Inflammatory macrophage (primary cell): ENCODE data around the gene CARS1.

Source experiments
- DNase-seq, 2 donors: peaks; one replicate each; pipeline ENCODE4 v3.0.0-alpha.2; 2020 to 2022

The CARS1 gene

DNA sequence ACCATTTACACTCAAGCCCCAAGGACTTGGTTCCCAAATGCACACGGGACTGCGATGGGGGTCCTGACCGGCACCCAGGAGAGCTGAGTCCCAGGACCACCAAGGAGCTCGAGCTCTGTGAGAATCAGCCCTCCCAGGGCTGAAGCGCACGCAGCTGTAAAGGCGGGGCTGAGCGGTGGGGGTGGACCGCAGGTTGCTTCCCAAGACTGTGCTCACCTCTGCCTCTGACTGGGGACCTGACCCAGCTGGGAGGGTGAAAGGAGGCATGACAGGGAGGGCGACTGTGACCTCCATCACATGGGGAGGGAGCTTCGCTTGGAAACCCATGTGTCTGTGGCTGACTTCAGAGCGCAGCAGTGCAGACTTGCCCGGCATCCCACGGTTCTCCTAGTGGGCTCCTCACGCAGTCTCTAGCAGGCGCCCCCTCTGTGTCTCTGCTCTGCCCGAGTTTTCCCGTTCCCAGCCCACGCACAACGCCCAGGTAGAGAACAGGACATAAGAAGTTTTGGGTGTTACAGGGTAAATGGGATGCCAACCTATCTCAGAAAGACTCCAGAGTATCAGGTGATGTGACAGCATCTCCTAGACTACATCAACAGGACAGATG lies 49.7 kb downstream of the CARS1 start:
- no peak for DNase-seq

DNA sequence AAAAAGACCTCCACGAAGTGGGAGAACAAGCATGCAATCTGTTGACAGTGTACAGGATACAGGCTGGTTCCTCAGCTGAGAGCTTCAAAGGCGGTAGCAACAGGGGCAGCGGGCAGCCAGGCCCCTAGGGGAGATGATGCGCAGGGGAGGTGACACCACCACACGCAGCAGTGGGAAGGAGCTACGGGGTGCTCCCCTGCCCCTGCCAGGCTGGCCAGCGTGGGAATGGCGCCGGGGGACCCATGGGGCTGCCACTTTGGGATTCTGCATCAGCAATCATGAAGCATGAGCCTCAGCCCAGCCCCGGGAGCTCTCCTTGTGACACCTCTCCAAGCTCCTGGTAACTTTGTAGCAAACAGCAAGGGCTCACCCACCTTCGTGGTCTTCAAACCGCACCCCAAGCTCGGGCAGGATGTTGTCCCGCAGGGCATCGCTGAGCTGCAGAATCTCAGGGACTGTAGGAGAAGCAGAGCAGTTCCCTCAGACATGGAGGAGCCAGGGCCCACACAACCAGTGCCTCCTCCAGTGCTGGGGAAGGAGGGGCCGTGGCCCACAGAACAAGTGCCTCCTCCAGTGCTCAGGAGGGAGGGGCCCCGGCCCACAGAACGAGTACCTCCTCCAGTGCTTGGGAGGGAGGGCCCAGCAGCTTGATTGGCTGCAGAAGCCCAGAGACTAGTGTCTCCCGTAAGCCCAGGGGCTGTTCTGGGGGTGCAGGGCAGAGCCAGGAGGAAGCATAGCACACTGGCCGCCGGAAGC lies 50.5 kb downstream of the CARS1 start:
- no peak for DNase-seq

DNA sequence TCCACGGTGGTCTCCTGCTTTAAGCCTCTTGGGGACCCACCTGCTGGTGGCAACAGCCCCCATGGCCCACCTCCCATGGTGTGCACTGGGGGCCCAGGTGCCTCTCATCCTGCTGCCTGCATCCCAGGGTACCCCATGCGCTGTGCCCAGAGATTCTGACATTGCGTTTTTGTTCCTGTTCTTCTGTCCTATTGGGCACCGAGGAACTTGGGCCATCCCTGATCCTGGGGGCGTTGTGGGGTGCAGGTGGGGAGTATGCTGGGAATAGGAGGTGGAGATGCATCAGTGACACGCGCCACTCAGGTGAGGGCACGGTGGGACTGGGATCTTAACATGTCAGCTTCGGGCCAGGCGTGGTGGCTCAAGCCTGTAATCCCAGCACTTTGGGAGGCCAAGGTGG lies 52.7 kb downstream of the CARS1 start:
- DNase-seq, result no peak

DNA sequence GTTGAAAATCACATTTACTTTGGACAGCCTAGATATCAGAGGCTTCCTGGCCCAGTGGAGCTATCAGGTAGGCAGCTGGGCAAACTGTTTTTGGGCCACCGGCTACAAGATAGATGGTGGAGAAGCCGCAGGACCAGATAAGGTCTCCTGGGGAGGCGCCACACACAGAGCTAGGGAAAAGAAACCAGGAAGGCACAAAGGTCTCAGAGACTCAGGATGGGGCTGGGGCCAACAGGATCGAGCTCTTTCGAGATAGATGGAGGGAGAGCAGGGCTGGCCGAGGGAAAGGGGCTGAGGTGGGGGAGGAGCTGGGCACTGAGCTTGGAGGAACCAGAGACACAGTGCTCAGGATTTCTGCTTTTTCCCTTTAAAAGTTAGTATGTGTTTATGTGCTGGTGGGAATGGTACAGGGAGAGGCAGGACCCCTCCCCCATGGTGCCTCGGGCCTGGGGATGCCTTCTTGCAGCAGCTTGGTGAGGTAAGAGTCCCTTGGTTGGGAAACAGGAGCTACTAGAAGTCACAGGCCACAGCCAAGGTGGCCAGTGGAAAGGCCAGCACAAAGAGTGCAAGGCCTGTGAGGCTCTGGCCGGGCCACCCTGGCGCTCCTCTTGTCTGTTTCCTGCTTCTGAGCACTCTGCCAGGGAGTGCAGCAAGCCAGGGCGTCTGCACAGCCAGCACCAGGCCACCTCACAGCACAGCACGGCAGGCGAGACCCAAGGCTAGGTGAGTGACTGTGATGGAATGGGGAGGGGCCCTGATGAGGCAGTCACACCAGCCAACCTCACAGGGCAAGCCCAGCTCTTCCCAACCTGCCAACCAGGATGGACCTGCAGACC lies 53.6 kb downstream of the CARS1 start:
- no peak for DNase-seq

DNA sequence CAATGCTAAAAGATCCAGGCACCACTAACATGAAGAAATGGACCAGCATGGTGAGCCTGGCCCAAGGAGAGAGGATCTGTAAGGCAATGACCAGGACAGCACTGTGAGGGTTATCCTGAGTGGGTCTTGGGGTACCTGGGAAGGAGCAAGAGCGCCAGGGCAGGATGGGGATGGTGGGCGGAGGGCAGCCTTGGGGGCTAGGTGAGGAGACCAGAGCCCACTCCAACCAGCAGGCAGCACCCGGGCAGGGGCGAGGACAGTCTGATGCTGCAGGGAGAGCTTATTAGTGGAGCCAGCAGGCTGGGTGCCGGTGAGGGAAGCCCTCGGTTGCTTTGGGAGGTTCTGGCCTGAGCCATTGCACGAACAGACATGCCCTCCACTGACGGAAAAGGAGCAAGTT lies 54.4 kb downstream of the CARS1 start:
- DNase-seq, result no peak

DNA sequence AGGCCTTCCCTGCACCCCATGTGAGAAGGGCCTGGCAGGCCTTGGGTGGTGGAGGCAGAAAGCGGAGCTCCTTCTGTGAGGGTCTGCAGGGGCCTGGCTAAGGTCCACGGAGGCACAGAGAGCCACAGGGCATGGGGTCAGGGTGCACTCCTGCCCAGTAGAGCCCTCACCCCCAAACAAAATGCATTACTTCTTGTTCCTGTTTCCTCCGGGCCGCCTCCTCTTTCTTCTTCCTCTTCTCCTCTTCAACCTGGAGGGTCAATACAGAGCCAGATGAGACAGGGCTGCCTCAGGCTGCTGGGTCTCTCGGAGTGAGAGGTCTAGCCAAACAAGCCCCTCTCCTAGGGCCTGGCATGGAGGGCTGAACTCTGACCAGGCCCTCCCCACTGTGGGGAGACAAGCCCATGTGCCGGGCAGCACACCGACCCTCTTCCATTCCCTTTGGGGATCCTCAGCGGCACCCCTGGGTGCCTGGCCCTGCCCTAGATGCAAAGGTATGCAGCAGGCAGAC lies 54.8 kb downstream of the CARS1 start:
- DNase-seq, result no peak

DNA sequence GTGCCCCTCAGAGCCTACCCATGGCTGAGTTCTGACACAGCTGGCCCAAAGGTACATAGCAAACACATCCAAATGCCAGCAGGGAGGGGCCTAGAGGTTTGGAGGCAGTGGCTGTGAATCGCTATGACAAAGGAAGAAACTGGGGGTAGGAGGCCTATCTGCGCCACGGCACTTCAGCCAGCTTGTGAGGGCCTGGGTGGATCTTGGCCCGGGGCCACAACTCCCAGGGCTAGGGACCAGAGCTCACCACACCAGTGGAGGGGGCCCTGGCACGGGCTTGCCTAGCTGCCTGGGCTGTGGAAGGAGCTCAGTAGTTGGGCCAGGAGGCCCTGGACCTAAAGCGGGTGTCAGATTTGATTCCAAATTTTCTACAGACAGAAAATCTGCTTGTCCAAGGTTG lies 55.7 kb downstream of the CARS1 start:
- DNase-seq, result no peak

DNA sequence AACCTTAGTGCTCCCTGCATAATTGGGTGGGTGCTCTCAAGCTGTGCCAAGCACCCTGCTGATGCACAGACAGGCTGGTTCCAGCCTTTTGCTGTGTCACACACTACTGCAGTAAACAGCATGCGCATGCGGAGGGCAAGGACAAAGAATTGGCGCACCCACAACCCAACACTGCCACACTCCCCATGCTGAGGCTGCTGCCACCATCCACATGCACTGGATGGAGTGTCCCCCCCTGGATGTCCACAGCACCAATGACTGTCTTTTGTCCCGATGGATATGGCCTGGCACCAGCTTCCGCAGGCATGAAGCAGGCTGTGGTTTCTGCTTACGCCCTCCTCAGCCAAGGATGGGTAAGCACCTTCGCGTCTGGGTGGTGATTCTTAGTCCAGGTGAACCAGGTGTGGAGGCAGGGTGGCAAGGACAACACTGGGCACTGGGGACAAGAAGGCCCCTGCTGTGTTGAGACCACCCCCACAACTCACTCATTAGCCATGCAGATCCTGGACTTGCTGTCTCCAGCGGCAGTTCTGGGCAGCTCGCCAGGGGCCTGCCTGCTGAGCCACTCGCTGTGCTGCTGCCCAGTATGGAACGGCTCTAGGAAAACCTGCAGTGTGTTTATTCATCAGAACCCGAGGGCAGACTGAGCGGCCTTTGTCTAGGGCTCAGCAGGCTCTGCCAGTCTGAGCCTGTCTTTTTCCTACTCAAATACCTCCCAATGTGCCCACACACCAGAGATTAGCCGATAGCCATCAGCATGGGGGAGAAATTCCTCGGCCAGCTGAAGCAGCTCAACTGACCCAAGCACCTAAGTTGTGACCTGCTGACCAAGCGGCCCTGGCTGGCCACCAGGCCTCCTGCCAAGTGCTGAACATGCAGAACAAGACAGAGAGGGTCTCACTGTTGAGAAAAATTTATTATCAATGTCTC lies 56.9 kb downstream of the CARS1 start:
- DNase-seq, result no peak

DNA sequence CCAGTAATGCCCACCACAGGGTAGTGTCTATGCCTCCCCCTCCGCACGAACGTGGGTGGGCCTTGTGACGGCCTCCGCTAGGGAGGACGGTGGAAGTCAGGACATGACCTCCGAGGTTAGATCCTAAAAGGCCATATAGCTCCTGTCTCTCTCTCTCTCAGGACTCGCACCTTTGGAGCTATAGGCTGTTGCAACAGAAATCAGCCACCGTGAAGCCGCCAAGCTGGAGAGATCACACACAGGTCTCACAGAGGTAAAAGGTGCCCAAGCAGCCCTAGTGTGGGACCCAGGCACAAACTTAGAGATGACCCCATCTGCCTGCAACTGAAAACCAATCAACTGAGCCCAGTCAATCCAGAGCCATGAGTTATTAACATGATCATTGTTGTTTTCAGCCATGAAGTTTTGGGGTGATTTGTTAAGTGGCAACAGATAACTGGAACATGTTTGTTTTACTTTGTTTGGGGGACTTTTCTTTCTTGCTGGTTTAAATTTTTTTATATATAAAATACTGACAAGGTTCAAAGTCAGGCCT lies 57.7 kb downstream of the CARS1 start:
- no peak for DNase-seq

DNA sequence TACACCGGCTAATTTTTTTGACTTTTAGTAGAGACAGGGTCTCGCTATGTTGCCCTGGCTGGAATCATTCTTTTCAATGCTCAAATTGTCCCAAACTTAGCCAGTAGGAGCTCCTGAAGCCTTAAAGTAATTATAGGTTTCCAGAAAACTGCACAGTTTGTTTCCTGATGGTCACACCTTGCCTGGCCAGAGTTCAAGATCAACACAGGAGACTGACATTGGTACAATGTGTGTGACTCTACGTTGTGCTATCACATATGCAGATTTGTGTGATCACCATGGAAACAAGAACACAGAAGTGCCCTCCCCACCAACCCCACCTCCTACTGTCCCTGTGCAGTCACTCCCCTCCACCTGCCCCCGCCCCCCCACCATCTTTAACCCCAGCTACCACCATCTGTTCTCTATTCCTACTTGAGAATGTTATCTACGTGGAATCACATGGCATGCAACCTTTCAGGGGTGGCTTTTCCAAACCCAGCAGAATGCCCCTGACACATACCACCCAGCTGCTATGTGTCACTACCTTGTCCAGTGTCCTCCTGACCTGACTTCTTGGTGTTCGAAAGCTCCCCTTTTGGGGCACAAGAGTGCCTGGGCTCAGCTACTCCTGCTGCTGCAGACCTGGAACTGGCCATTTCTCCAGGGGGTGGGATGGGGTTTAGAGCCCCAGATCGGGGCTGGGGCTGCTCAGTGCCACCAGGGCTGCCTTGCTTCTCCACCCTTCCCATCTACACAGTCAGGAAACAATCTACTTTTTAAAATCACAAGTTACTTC lies 59.0 kb downstream of the CARS1 start:
- DNase-seq, result no peak

DNA sequence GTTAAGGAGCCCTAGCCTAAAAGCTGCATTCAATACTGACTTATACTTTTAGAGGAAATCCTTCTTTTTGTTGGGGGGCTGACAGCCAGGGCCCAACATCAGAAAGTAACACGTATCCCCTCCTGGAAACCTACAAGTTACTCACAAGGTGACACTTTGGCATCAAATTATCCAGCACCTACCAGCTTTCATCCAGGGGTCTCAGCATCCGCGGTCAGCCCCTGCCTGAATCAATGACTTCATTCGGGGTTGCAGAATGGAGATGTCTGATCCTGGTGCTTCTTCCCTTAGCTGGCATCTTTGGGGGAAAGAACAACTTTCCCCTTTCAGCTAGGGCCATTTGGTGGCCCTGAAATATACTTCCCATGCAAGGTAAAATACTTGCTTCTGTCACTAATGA lies 59.8 kb downstream of the CARS1 start:
- DNase-seq, result no peak

DNA sequence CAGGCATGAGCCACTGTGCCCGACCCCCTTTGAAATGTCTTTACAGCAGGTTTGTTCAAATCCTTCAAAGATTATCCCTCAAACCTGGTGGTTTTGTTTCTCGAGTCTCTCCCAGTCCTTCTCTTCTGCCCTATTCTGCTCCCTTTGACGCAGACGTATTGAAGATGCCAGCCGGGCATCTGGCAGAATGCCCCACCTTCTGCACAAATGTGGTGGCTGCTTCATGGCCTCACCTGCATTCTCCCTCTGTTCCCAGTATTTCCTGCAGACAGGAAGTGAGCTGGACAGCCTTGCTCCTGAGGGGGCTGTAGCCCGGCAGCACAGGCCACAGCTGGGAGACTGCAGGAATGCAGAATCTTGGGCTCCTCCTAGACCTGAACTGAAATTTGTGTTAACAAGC lies 60.2 kb downstream of the CARS1 start:
- no peak for DNase-seq

DNA sequence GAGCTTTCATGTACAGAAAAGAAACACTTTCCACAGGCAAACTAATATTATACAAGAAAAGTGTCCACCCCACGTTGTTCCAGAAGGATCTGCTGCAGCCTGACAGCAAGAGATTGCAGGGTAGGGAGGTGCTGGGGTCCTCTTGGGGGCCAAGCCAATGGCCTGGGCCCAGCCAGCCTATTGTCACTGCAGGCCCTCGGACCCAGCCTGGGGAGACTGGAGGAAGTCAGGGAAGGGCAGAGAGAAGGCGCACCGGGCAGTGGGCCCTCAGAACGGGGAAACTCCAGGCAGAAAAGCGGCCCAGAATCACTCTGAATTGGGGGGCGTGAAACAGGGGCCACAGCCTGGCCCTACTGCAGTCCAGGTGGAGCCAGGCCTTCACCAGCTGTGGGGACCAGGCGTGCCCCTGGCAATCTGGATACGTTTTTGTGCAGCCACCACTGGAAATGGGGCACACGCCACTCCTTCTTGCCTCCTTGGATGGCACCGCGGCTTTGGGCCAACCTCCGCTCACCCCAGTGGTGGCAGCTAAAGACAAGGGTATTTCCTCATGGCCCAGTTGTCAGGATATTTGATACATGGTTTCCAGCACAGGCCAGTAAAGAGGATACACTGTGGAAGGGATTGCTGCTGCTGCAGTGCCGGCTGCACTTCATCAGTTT lies 61.2 kb downstream of the CARS1 start:
- no peak for DNase-seq

DNA sequence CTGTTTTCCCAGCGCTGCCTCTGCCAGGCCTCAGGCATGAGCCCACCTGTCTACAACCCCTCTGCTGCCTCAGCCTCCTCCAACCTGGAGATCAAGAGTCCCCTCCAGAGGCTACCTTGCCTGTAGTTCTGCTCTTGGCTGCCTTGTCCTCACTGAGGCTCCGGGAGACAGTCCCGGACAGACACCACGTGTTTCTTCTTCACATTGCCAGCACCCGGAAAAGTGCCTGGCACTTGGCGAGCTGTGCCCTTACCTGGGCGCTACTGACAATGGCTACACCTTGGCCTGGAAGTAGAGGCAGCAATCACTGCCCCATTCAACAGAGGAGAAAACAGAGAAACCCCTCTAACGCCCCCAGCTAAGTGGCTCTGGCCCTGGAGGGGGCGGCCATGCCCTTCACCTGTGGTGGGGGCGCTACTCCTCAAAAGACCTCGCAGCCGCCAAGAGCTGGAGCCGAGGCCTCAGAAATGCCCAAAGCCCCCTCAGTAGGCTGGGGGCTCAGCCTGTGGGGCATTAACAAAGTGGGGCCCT lies 62.1 kb downstream of the CARS1 start:
- no peak for DNase-seq

DNA sequence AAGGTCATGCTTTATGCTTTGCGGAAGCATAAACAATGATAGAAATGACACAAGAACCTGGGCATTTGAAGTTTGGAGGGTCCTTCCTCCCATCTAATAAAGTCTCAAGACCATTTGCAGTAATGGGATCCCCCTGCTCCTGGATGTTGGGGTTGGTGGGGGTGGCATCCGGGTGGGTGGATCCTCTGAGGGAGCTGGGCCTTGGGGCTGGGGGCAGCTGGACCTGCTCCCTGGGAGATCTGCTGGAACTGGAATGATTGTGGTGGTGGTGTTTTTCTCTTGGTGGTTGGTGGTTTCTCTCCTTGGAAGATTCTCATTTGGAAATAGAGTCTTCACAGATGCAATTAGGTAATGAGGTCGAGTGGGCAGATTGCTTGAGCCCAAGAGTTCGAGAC lies 62.9 kb downstream of the CARS1 start:
- DNase-seq, result no peak

DNA sequence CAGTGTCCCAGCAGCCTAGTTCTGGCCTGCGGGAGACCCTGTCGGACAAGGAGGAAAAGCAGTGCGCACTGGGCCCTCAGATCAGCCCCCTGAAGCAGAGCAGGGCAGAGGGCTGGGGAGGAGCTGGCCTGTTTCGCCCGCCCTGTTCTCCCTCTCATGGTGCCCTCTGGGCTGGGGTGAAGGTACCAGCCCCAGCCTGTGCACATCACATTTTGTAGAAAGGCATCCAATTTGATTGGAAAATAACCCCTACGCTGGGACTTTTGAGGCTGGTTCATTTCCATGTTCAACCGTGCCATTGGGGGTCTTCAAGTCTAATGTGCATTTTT lies 64.3 kb downstream of the CARS1 start:
- DNase-seq, result no peak

DNA sequence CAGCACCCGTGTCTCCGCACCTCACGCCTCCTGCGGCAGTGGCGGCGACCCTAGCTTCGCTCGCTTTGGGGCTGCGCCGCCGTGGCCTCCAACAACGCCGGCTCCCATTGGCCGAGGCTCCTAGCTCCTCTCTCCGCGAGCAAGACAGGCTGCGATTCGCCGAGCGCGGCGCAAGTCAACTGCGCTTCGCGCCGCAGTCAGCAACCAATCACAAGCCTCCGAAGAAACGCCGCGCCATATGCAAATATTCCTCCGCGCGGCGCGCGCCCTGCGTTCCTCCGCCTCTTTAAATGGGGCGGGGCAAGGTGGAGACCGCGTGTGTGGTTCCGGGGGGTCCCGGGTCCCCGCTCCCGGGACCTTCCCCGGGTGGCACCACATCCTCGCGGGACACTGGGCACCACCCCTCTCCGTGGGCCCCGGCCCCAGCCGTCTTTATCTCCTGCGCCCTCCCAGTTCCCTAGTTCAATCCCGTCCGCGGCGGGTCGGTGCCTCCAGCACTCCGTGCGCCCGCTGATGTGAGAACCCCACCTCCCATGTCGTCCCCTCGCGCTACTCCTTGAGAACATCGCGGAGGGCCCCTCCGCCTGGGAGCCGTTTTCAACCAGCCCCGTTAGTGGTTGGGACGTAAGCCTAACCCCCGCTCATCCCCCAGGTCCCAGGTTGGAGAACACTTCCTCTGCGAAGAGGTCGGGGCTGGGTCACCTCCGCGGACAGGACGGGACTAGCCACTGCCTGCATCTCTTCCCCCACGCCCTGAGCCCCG lies 64.8 kb downstream of the CARS1 start, which contains the start of gene NAP1L4:
Gene NAP1L4, minus strand, starts transcription at position 96 of the 763 bp plus-strand sequence. CDS start 13,109 bp downstream, outside the sequence.
- peak; percentile 97 to 99 for DNase-seq

DNA sequence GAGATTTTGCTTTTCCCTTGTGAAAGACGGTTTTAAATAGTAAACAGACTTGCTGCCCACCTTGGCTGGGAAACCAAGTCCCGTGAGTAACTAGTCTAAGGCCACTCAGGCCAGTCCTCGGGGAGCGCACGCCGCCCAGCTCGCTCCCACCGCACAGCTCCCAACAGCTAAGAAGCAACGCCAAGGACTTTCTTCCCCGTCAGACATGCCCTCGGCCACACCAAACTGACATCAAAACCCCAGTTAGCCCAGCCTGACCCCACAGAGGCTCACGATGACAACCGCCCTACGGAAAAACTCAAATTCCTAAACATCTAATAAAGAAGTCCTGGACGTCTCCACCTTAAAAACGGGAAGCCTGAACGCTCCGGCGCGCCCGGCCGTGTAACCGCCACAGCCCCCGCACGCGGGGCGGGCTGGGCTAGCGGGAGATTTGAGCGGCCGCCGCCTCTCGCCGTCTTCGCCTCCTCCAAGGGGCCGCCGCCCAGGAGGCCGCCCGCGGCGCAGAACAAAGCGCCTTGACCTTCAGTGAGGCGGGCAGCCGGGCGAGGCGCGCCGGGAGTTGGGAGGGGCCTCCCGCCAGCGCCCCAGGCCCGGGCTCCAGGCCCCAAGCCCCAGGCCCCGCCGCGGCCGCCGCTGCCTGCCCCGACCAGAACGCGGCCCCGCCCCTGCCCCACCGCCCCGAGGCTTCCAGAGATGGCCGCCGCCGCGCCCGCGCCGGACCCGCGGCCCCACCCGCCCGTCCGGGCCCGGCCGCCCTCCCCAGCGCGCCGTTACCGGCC lies 65.6 kb downstream of the CARS1 start:
- peak; percentile 69 to 88 for DNase-seq
